H1 (cell line): Measurements from ENCODE around the gene TLK2.
"Not testable (repeated sequence)": the region's sequence is repeated elsewhere in the genome, so short reads cannot be mapped to it uniquely, and the experiment has no call there.

Experiments
- CBX5 ChIP-seq: fragments of 300-800, 300-1000 bp; sonication (generic); IDR thresholded peaks from 2 replicates; pipeline ENCODE4 v1.7.1; 2016; ENCODE audit warnings: antibody characterized with exemption, low read length, low read depth
- JUND ChIP-seq: IDR thresholded peaks from 2 replicates; pipeline ENCODE4 v1.6.1; 2011; ENCODE audit warnings: mild to moderate bottlenecking, improper control_type of control experiment, low read length
- MAFK ChIP-seq: IDR thresholded peaks from 2 replicates; pipeline ENCODE4 v1.6.1; 2012; ENCODE audit warnings: low read depth, mild to moderate bottlenecking, improper control_type of control experiment, low read length
- PHF8 ChIP-seq: fragments of 200-600 bp; sonication (generic); conservative IDR thresholded peaks from 2 replicates; pipeline ENCODE4 v1.7.1; 2012; ENCODE audit warnings: low read depth, mild to moderate bottlenecking, inconsistent platforms, low read length, moderate library complexity
- POLR2A ChIP-seq, 2 experiments: IDR thresholded peaks; 1 replicate in 1 of 2; 2 replicates in 1 of 2; pipeline ENCODE4 v1.6.1; 2011; ENCODE audit warnings: low read depth in 2 of 2, low read length in 2 of 2, mild to moderate bottlenecking in 2 of 2; ENCODE audit errors: control extremely low read depth in 1 of 2
- POLR2AphosphoS5 ChIP-seq: IDR thresholded peaks from 2 replicates; pipeline ENCODE4 v1.6.1; 2011; ENCODE audit warnings: low read depth, low read length
- RBBP5 ChIP-seq: IDR thresholded peaks from 2 replicates; pipeline ENCODE4 v1.7.1; 2012; ENCODE audit warnings: low read depth, mild to moderate bottlenecking, inconsistent platforms, low read length, moderate library complexity, borderline replicate concordance
- SIRT6 ChIP-seq: IDR thresholded peaks from one replicate; pipeline ENCODE4 v1.7.1; 2012; ENCODE audit warnings: low read length, inconsistent platforms
- SP4 ChIP-seq: IDR thresholded peaks from 2 replicates; pipeline ENCODE4 v1.6.1; 2012; ENCODE audit warnings: low read length, inconsistent platforms
- SRF ChIP-seq: IDR thresholded peaks from 2 replicates; pipeline ENCODE4 v1.6.1; 2011; ENCODE audit warnings: mild to moderate bottlenecking, low read depth, low read length, moderate library complexity
- TAF1 ChIP-seq: IDR thresholded peaks from 2 replicates; pipeline ENCODE4 v1.6.1; 2011; ENCODE audit warnings: mild to moderate bottlenecking, low read depth, low read length
- TF ChIP-seq, protein P1 (sequence below), 3 experiments: IDR thresholded peaks; 1 replicate in 2 of 3; 2 replicates in 1 of 3; pipeline versions ENCODE4 v1.5.1 to v1.6.1; 2011; ENCODE audit warnings: low read length in 3 of 3, mild to moderate bottlenecking in 3 of 3, inconsistent platforms in 2 of 3, low read depth in 1 of 3, moderate library complexity in 1 of 3; ENCODE audit not compliant: insufficient read depth in 1 of 3; ENCODE audit errors: control extremely low read depth in 1 of 3
- TF ChIP-seq, protein P2 (sequence below): IDR thresholded peaks from 2 replicates; pipeline ENCODE4 v1.6.1; 2011; ENCODE audit warnings: low read length, improper control_type of control experiment

DNA sequence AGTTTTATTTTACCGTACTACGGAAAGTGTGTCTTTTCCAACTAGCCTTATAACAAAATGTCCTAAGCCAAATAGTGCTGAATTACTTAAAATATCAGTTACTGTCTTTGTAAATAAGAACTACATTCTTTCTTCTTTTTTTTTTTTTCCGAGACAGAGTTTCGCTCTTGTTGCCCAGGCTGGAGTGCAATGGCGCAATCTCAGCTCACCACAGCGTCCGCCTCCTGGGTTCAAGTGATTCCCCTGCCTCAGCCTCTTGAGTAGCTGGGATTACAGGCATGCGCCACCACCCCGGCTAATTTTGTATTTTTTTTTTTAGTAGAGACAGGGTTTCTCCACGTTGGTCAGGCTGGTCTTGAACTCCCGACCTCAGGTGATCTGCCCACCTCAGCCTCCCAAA, 113.2 kb downstream of the TLK2 start:
- TF ChIP-seq RBBP5; POLR2A (IDR thresholded peaks at IDR 0.05; ENCODE audit: control extremely low read depth in 1 of 2, low read depth in 2 of 2, low read length in 2 of 2); SP4; MAFK; POLR2AphosphoS5; JUND; SIRT6; CBX5; PHF8; TAF1; SRF: not testable (repeated sequence)
- TF ChIP-seq, protein P1, sequence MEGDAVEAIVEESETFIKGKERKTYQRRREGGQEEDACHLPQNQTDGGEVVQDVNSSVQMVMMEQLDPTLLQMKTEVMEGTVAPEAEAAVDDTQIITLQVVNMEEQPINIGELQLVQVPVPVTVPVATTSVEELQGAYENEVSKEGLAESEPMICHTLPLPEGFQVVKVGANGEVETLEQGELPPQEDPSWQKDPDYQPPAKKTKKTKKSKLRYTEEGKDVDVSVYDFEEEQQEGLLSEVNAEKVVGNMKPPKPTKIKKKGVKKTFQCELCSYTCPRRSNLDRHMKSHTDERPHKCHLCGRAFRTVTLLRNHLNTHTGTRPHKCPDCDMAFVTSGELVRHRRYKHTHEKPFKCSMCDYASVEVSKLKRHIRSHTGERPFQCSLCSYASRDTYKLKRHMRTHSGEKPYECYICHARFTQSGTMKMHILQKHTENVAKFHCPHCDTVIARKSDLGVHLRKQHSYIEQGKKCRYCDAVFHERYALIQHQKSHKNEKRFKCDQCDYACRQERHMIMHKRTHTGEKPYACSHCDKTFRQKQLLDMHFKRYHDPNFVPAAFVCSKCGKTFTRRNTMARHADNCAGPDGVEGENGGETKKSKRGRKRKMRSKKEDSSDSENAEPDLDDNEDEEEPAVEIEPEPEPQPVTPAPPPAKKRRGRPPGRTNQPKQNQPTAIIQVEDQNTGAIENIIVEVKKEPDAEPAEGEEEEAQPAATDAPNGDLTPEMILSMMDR (IDR thresholded peaks at IDR 0.05; ENCODE audit: control extremely low read depth in 1 of 3, insufficient read depth in 1 of 3, low read depth in 1 of 3, low read length in 3 of 3), result not testable (repeated sequence)
- TF ChIP-seq, protein P2, sequence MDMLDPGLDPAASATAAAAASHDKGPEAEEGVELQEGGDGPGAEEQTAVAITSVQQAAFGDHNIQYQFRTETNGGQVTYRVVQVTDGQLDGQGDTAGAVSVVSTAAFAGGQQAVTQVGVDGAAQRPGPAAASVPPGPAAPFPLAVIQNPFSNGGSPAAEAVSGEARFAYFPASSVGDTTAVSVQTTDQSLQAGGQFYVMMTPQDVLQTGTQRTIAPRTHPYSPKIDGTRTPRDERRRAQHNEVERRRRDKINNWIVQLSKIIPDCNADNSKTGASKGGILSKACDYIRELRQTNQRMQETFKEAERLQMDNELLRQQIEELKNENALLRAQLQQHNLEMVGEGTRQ, result not testable (repeated sequence)
